K562 (cell line): ENCODE results near the gene FOSL2.

Experiments
- POLR2AphosphoS5 ChIP-seq: IDR thresholded peaks from 2 replicates; pipeline ENCODE4 v1.6.1; 2011; ENCODE audit warnings: mild to moderate bottlenecking, low read depth, low read length, moderate library complexity; ENCODE audit not compliant: control insufficient read depth, insufficient read depth
- TF ChIP-seq, protein P1 (sequence below): sonication (generic); formaldehyde crosslinking; IDR thresholded peaks from 2 replicates; pipeline ENCODE4 v1.8.0; 2022; ENCODE audit warnings: mild to moderate bottlenecking, low read depth, missing genetic modification reagents

DNA sequence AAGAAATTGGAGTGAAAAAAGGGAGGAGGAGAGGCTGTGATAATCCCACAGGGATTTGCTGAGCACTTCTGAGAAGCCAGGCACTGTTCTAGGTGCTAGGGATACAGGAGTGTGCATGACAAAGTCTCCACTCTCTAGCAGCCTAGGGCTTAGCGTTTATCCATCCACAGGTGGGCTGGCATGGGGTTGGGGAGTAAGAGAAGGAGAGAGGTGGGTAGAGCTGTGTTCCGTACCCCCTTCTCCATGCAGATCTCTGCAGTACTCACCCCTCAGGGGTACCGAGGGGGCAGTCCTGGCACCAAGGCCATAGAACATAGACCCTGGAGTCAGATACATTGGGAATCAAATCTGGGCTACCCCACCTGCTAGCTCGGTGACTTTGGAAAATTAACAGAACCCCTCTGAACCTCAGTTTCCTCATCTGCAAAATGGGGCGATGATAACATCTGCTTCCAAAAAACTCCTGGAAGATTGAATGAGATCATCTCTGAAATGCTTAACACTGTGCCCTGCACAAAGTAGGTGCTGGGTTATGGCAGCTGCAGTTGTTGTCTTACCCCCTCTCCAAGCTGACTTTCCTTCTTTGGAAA, 18.6 kb downstream of the FOSL2 start:
- TF ChIP-seq POLR2AphosphoS5, result no peak
- TF ChIP-seq, protein P1, sequence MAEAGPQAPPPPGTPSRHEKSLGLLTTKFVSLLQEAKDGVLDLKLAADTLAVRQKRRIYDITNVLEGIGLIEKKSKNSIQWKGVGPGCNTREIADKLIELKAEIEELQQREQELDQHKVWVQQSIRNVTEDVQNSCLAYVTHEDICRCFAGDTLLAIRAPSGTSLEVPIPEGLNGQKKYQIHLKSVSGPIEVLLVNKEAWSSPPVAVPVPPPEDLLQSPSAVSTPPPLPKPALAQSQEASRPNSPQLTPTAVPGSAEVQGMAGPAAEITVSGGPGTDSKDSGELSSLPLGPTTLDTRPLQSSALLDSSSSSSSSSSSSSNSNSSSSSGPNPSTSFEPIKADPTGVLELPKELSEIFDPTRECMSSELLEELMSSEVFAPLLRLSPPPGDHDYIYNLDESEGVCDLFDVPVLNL (CRISPR knock-in tag), result no peak
